Large intestine (tissue), 3 donors: ENCODE data around the gene AKAP13. TPM values are rescaled to one million over a fixed set of nuclear protein-coding genes. Genes with fewer than 3 reads are reported as not detected.

ENCODE experiments used
- DNase-seq, 2 donors: peaks; one replicate each; pipeline versions ENCODE4 v3.0.0 to v3.0.0-alpha.2; 2013
- H3K27ac ChIP-seq: one replicate; pipeline ENCODE4 v1.5.1; 2013; ENCODE audit warnings: low read length
- H3K27me3 ChIP-seq: 2 replicates; pipeline ENCODE4 v1.6.1; 2013; ENCODE audit warnings: low read length; ENCODE audit not compliant: control insufficient read depth, insufficient read depth
- H3K36me3 ChIP-seq: 2 replicates; pipeline ENCODE4 v1.6.1; 2013; ENCODE audit warnings: low read length; ENCODE audit not compliant: control insufficient read depth, insufficient read depth
- H3K4me1 ChIP-seq: one replicate; pipeline ENCODE4 v1.6.1; 2013; ENCODE audit warnings: low read length; ENCODE audit not compliant: control insufficient read depth, insufficient read depth
- H3K4me3 ChIP-seq: one replicate; pipeline ENCODE4 v1.5.1; 2013; ENCODE audit warnings: low read length
- H3K9me3 ChIP-seq: one replicate; pipeline ENCODE4 v1.6.1; 2013; ENCODE audit warnings: mild to moderate bottlenecking, low read depth, low read length, moderate library complexity; ENCODE audit not compliant: control insufficient read depth
- WGBS: methylation state at CpG from one replicate; pipeline ENCODE4 v1.1.5; 2013; ENCODE audit warnings: low lambda C conversion rate; ENCODE audit not compliant: insufficient coverage; 5-methylcytosine and 5-hydroxymethylcytosine counted together
- polyA plus RNA-seq: library from polyadenylated mRNA; unstranded; fragments of 120-200 nt; gene quantifications from one replicate; pipeline ENCODE4 v1.2.1, GENCODE V29; 2013

Gene AKAP13
- polyA plus RNA-seq, 1 donor = 68.9 TPM

DNA sequence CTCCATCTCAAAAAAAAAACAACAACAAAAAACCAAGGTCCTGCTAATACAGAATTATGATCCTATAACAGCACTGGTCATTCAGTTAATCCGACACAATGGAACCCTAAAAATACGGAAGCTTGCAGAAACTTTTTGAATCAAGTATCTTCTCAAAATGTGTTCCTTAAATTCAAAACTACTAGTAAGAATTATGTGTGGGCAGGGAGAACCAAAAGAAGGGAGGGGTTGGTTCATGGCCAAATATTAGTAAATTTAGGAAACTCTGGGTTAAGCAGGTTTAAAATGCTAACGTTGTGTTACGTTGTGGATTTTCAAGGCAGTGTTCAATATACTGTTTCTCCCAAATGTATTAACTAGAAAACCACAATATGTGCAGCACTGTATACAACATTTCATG lies 298.8 kb downstream of the AKAP13 start:
- Histone ChIP-seq H3K4me1 (no peaks in the 10 kb centered on the region), H3K9me3 (no peaks in the 10 kb centered on the region), H3K4me3 (no peak overlapping the region), H3K27ac (no peak overlapping the region), H3K27me3 (no peaks in the 10 kb centered on the region), H3K36me3 (peaks cover 31% of the 10 kb centered on the region)
- no peak for DNase-seq
- no CpG with 5 or more reads among the region's 4 CpGs for WGBS

DNA sequence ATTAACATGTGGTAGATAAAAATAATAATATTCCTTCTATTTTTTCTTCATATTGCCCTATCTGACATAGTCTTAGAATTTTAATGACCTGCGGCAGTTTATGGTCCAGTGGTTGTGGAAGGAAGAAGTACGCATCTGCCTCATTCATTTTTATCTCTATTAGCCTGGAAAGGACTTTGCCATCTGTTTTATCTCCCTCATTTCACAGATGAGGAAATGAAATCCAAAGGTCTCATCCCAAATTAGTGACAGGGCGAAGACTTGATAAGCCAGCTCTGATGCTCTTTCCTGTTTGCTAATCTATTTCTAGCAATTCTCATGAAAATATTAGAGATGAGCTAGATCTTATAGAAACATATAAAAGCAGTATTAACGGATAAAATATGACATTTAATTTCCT lies 301.0 kb downstream of the AKAP13 start:
- Histone ChIP-seq H3K27me3 (no peaks in the 10 kb centered on the region), H3K9me3 (no peaks in the 10 kb centered on the region), H3K4me3 (no peak overlapping the region), H3K27ac (no peak overlapping the region), H3K36me3 (peaks cover 39% of the 10 kb centered on the region), H3K4me1 (no peaks in the 10 kb centered on the region)
- 46% methylated on average over 3 of the region's 4 CpGs for WGBS
- DNase-seq = peak; percentile 61 to 77

DNA sequence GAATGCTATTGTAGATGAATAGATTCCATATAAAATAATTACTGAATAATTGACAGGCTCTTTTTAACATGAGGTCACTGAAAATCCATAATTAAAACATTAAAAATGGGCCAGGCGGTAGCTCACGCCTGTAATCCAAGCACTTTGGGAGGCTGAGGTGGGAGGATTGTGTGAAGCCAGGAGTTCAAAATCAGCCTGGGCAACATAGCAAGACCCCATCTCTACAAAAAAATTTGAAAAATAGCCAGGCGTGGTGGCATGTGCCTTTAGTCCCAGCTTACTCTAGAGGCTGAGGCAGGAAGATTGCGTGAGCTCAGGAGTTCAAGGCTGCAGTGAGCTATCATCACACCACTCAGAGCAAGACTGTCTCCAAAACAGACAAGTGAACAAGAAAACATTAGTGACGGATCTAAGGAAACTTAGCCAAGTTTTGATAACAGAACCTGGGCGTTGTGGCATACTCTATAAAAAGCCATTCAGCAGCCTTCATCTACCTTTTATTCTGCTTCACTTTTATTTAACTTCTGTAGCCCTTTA lies 303.8 kb downstream of the AKAP13 start:
- no peak overlapping the region for H3K27ac ChIP-seq
- WGBS = 80% methylated on average over 1 of the region's 6 CpGs
- no peaks in the 10 kb centered on the region for H3K9me3 ChIP-seq
- H3K36me3 ChIP-seq = peaks cover 46% of the 10 kb centered on the region
- no peak overlapping the region for H3K4me3 ChIP-seq
- no peaks in the 10 kb centered on the region for H3K27me3 ChIP-seq
- no peak for DNase-seq
- no peaks in the 10 kb centered on the region for H3K4me1 ChIP-seq

DNA sequence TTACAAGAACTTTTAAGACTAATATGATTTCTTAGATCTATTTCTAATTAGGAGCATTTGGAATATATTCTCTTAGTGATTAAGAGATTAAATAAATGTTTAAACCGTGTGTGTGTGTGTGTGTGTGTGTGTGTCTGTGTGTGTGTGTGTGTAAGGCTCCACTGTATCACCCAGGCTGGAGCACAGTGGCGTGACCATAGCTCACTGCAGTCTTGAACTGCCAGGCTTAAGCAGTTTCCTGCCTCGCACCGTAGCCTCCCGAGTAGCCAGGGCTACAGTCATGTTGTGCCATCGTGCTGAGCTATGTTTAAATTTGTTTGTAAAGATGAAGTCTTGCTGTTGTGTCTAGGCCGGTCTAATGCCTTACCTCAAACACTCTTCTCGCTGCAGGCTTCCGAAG lies 305.0 kb downstream of the AKAP13 start:
- no peaks in the 10 kb centered on the region for H3K9me3 ChIP-seq
- no peak overlapping the region for H3K4me3 ChIP-seq
- no CpG with 5 or more reads among the region's 9 CpGs for WGBS
- H3K4me1 ChIP-seq = no peaks in the 10 kb centered on the region
- H3K27me3 ChIP-seq = no peaks in the 10 kb centered on the region
- DNase-seq = no peak
- no peak overlapping the region for H3K27ac ChIP-seq
- peaks cover 46% of the 10 kb centered on the region for H3K36me3 ChIP-seq

DNA sequence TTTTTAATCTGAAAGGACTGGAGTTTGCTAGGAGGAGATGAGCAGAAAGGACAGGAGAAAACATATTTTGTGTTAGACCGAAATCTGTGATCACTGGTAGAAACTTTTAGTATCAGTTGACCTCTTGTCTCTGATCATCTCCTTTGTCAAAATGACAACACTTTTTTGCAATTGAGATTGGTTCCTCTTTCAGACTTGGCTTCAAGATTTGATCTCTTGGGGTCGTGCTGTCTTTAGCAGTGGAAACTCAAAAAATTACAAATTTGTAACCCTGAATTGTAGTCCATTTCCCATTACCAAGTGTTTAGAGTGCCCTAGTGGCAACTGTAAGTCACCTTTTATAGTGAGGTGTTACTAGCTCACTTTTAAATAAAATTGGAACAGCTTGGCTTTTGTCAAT lies 306.9 kb downstream of the AKAP13 start:
- H3K9me3 ChIP-seq = no peaks in the 10 kb centered on the region
- DNase-seq = no peak
- no peaks in the 10 kb centered on the region for H3K27me3 ChIP-seq
- H3K27ac ChIP-seq = no peak overlapping the region
- WGBS = 85% methylated on average over 2 of the region's 2 CpGs
- peaks cover 59% of the 10 kb centered on the region for H3K36me3 ChIP-seq
- no peaks in the 10 kb centered on the region for H3K4me1 ChIP-seq
- H3K4me3 ChIP-seq = no peak overlapping the region

DNA sequence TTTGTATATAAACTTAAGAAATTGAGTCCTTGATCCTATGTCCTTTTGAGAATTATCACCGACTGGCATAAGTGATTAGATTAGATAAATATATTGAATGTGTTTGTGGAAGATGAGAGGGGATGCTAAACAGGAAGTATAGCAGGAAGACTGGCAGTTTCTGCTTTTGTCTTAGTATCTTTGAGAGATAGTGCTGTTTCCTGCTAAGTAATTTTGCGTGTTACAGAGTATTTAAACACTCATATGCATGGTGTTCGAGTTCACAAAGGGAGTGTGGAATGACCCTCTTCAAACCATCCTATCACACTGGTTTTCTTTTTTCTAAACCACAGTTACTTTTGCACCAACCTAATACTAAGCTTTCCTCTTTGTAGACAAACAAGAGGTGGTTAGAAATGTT lies 308.3 kb downstream of the AKAP13 start:
- no peaks in the 10 kb centered on the region for H3K9me3 ChIP-seq
- no peaks in the 10 kb centered on the region for H3K4me1 ChIP-seq
- H3K4me3 ChIP-seq = no peak overlapping the region
- H3K36me3 ChIP-seq = peaks cover 64% of the 10 kb centered on the region
- no peak for DNase-seq
- no peaks in the 10 kb centered on the region for H3K27me3 ChIP-seq
- H3K27ac ChIP-seq = no peak overlapping the region
- 0% methylated on average over 1 of the region's 3 CpGs for WGBS

DNA sequence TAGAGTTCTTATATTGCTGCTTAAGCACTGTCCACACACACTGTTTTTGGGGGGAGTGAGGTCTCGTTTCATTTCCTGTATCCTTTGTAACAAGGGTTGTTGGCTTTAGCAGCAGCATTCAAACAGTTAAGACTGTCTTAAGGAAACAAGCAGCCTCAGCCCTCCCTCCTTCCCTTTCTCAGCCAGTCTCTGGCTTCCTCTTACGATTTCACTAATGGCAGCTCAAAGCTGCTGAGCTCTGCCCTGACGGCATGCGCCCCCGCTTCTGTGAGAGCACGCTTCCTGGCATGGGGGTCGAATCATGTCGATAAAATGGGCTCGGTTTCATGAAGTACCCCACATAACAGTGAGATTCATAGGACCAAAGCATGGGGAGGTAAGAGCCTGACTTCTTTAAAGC lies 309.3 kb downstream of the AKAP13 start:
- Histone ChIP-seq H3K27me3 (no peaks in the 10 kb centered on the region), H3K9me3 (no peaks in the 10 kb centered on the region), H3K27ac (peak overlapping the region; percentile 48), H3K36me3 (peaks cover 60% of the 10 kb centered on the region), H3K4me1 (no peaks in the 10 kb centered on the region), H3K4me3 (peak overlapping the region; percentile 31)
- WGBS = no CpG with 5 or more reads among the region's 9 CpGs
- DNase-seq = peak; percentile 48 to 73

DNA sequence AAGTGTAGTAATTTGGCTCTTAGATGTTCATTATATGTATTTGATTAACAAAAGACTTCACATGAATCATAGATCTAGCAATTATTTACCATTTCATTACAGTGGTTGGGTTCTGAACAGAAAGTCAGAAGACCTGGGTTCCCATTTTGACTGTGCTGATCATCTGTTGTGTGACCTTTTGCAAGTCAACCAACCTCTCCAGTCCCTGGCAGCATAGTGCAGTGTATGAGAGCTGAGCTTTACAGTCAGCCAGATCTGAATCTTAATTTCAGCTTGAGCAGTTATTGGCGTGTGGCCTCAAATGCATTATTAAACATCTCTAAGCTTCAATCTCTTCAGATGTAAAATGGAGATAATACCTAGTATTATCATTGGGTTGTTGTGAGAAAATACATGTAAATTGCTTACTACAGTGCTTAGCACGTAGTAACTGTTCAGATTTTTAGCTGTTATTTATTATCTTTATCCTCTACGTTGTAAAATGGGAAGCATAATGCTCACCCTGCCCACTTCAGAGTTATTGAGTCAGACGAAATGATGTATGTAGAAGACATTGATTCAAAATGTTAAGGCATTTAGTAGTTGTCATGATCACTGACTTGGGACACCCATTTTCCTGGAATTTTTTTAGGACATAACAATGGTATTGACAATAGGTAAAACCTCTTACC lies 310.3 kb downstream of the AKAP13 start:
- Histone ChIP-seq H3K4me3 (no peak overlapping the region), H3K36me3 (peaks cover 64% of the 10 kb centered on the region), H3K27me3 (no peaks in the 10 kb centered on the region), H3K27ac (no peak overlapping the region), H3K9me3 (no peaks in the 10 kb centered on the region), H3K4me1 (no peaks in the 10 kb centered on the region)
- 83% methylated on average over 1 of the region's 4 CpGs for WGBS
- no peak for DNase-seq

DNA sequence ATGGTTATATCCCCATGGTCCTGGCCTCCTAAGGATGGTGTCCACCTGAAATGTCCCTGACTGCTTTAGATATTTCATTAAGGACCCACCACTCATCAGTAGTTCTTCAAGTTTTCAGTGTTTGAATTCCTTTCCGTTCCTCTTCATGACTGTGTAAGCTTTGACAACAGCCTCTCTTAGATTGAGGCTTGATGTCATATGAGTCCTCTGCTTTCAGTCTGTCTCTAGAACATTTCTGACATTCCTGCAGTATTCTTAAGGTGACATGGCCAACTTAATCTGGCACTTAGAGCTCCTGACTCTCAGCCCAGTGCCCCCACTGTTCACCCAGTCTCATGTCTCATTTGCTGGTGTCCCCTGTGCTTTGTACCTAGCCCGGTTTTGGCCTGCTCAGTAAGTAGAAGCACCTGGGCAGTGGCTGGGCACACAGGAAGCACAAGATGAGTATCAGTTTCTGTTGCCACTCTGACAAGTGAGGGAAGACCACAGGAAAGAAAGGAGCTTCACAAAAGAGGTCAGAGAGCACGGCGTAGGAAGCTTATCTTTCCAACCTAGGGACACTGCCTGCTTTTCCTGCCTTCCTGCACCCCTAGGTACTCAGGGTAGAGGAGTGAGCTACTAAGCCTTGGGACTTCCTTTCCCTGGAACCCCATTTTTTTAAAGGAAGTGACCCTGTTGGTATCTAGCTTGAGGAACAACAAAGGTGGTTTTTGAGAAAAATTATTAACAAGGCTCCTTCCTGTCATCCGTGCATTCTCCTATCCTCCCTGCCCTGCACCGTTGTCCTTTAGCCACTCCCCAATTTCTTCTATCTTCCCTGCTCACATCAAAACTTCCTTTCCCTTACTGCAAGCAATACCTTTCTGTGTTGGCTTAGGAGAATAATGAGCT lies 311.2 kb downstream of the AKAP13 start:
- Histone ChIP-seq H3K9me3 (no peaks in the 10 kb centered on the region), H3K27ac (no peak overlapping the region), H3K36me3 (peaks cover 63% of the 10 kb centered on the region), H3K4me1 (no peaks in the 10 kb centered on the region), H3K4me3 (no peak overlapping the region), H3K27me3 (no peaks in the 10 kb centered on the region)
- DNase-seq = no peak
- 81% methylated on average over 2 of the region's 6 CpGs for WGBS

DNA sequence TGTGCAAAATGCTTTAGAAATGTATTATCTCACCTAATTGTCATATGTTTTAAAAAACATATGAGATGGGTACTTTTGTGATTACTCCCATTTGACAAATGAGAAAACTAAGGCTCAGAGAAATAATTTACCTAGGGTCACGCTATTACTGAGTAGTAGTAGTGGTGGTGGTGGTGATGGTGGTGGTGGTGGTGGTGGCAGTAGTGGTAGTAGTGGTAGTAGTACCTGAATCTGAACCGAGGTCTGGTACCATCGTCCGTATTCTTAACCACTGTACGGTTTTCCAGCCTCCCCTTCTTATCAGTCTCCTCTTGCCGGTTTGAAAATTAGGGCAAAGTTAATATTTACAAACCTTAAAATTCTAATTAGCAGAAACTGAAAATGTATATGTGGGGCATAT lies 311.9 kb downstream of the AKAP13 start:
- 92% methylated on average over 4 of the region's 6 CpGs for WGBS
- peaks cover 61% of the 10 kb centered on the region for H3K36me3 ChIP-seq
- H3K9me3 ChIP-seq = no peaks in the 10 kb centered on the region
- no peak for DNase-seq
- H3K4me1 ChIP-seq = no peaks in the 10 kb centered on the region
- H3K27me3 ChIP-seq = no peaks in the 10 kb centered on the region
- H3K27ac ChIP-seq = no peak overlapping the region
- H3K4me3 ChIP-seq = no peak overlapping the region
